ENCODE measurements around the gene FADS6.

Gene FADS6

DNA sequence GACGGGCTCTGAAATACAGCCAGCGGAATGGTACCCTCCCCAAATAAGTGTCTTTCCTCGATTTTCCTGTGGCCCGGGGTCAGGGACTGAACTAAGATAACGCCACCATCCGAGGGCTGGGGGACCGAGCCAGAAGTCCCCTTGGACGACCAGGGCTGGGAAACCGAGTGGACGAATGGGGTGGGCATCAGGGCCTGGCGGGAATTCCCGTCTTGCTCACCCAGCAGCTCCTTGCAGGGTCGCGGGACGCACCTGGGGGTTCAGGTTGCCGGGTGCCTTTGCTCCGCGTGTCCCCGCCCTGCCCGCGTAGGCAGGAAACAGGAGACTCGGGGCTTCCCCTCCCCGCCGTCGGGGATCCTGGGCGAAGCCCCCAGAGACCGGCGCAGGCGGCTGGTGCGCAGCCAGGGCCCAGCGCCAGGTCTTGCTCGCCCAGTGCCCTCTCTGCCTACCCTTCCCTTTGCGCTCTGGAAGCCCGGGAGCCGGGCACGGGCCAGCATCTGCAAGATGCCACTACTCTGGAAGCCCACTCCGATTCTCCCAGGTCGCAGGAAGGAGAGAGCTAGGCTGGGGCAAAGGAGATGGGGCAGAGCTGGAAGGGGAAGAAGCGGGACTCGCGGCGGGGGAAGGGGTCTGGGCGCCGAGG lies 33.1 kb downstream of the FADS6 start:
- TF ChIP-seq FOXP2 (optimal IDR thresholded peaks at IDR 0.05; ENCODE audit: borderline replicate concordance, extremely low read depth, extremely low read length, insufficient read depth) = no peak
- TF ChIP-seq SIN3A (IDR thresholded peaks at IDR 0.05; ENCODE audit: borderline replicate concordance, insufficient read depth, low read length) = no peak
- TF ChIP-seq TAF1 (IDR thresholded peaks at IDR 0.05; ENCODE audit: borderline replicate concordance, insufficient read depth, low read length) = no peak

- TF ChIP-seq REST (IDR thresholded peaks at IDR 0.05; ENCODE audit: insufficient read depth in 1 of 2, low read depth in 2 of 2, low read length in 2 of 2) (no peak), FOXP2 (optimal IDR thresholded peaks at IDR 0.05; ENCODE audit: borderline replicate concordance, extremely low read depth, extremely low read length, insufficient read depth) (no peak), SIN3A (IDR thresholded peaks at IDR 0.05; ENCODE audit: borderline replicate concordance, insufficient read depth, low read length) (no peak), POLR2AphosphoS5 (IDR thresholded peaks at IDR 0.05; ENCODE audit: low read depth, low read length) (no peak), TAF1 (IDR thresholded peaks at IDR 0.05; ENCODE audit: borderline replicate concordance, insufficient read depth, low read length) (no peak)
Observed at GRCh38 chr17:74859459-74860228, 33.8 kb downstream of the FADS6 start, which contains the start of gene GRIN2C. TSS of gene GRIN2C (minus strand) at chr17:74859885. CDS start at chr17:74855092, 4,793 bp downstream.

- TF ChIP-seq POLR2AphosphoS5 (IDR thresholded peaks at IDR 0.05; ENCODE audit: low read depth, low read length) = no peak
- no peak for TF ChIP-seq TAF1 (IDR thresholded peaks at IDR 0.05; ENCODE audit: borderline replicate concordance, insufficient read depth, low read length)
- TF ChIP-seq FOXP2 (optimal IDR thresholded peaks at IDR 0.05; ENCODE audit: borderline replicate concordance, extremely low read depth, extremely low read length, insufficient read depth) = no peak
- no peak for TF ChIP-seq SIN3A (IDR thresholded peaks at IDR 0.05; ENCODE audit: borderline replicate concordance, insufficient read depth, low read length)
- no peak for TF ChIP-seq REST (IDR thresholded peaks at IDR 0.05; ENCODE audit: insufficient read depth in 1 of 2, low read depth in 2 of 2, low read length in 2 of 2)
Observed at GRCh38 chr17:74858672-74859458, 34.6 kb downstream of the FADS6 start.

DNA sequence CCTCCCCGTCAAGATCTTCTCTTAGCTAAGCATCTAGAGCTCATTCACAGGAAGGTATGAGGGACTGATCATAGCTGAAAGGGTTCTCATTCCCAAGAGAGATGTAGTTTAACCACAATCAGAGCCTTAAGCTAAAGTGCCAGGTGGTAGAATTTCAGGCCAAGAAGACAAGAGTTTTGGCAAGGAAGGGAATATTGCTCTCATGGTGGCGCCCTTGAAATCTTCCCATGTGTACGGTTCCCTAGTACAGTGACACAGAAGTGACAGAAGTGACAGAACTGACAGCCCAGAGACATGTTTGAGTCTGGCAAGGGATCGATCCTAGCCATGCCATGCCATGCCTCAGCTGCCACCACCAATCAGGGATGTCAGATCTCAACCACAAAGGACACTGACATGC lies 36.2 kb downstream of the FADS6 start:
- TF ChIP-seq TAF1 (IDR thresholded peaks at IDR 0.05; ENCODE audit: borderline replicate concordance, insufficient read depth, low read length) (no peak), REST (IDR thresholded peaks at IDR 0.05; ENCODE audit: insufficient read depth in 1 of 2, low read depth in 2 of 2, low read length in 2 of 2) (no peak), POLR2AphosphoS5 (IDR thresholded peaks at IDR 0.05; ENCODE audit: low read depth, low read length) (no peak), FOXP2 (optimal IDR thresholded peaks at IDR 0.05; ENCODE audit: borderline replicate concordance, extremely low read depth, extremely low read length, insufficient read depth) (no peak), SIN3A (IDR thresholded peaks at IDR 0.05; ENCODE audit: borderline replicate concordance, insufficient read depth, low read length) (no peak)

DNA sequence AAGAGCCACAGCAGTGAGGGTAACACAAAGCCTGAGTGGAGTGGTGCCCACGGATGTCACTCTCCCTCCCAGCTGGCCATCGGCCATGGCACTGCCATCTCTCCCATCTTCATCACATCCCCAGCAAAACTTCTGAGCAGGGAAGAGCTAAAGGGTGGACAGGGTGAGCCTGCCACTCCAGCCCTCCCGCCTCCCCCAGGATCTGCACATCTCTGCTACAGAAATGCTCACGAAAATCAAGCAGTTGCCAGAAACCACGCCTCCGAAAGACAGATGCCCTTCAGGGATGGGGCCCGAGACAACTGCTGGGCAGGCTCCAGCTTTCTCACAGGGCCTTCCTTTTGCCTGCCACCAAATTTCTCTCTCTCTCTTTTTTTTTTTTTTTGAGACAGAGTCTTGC lies 37.3 kb downstream of the FADS6 start:
- TF ChIP-seq POLR2AphosphoS5 (IDR thresholded peaks at IDR 0.05; ENCODE audit: low read depth, low read length) = no peak
- no peak for TF ChIP-seq REST (IDR thresholded peaks at IDR 0.05; ENCODE audit: insufficient read depth in 1 of 2, low read depth in 2 of 2, low read length in 2 of 2)
- no peak for TF ChIP-seq SIN3A (IDR thresholded peaks at IDR 0.05; ENCODE audit: borderline replicate concordance, insufficient read depth, low read length)
